ENCODE results near the gene PDZD2.
"Not testable (repeated sequence)": the region's sequence is repeated elsewhere in the genome, so short reads cannot be mapped to it uniquely, and the experiment has no call there.

The PDZD2 gene

GRCh38 chr5:31725996-31726395 is 87.1 kb downstream of the PDZD2 start:
- H3K27ac ChIP-seq (ENCODE audit: low read depth, low read length), result no peak overlapping the region
- H3K9me3 ChIP-seq (ENCODE audit: control insufficient read depth, insufficient read depth, low read length), result no peaks in the 10 kb centered on the region
- no peaks in the 10 kb centered on the region for H3K9me2 ChIP-seq (replicated peaks; ENCODE audit: control insufficient read depth, low read length)
- no peaks in the 10 kb centered on the region for H3K27me3 ChIP-seq (ENCODE audit: control insufficient read depth, low read length)
- no peak overlapping the region for H3K4me2 ChIP-seq (ENCODE audit: low read length)
- TF ChIP-seq CTCF (IDR thresholded peaks at IDR 0.05; ENCODE audit: low read depth, low read length, poor library complexity, severe bottlenecking) (no peak), EZH2phosphoT487 (IDR thresholded peaks at IDR 0.05; ENCODE audit: borderline replicate concordance, low read length) (no peak)
- no peaks in the 10 kb centered on the region for H3K4me1 ChIP-seq (ENCODE audit: control insufficient read depth, low read length)
- no peaks in the 10 kb centered on the region for H3F3A ChIP-seq (ENCODE audit: control insufficient read depth, insufficient read depth)
- H3K79me2 ChIP-seq (ENCODE audit: control insufficient read depth, low read length), result no peaks in the 10 kb centered on the region
- no peak overlapping the region for H3K4me3 ChIP-seq (ENCODE audit: low read length)
- H3K36me3 ChIP-seq (ENCODE audit: control insufficient read depth, low read length), result no peaks in the 10 kb centered on the region
- no peaks in the 10 kb centered on the region for H4K20me1 ChIP-seq (ENCODE audit: control insufficient read depth, insufficient read depth, low read depth, low read length)

DNA sequence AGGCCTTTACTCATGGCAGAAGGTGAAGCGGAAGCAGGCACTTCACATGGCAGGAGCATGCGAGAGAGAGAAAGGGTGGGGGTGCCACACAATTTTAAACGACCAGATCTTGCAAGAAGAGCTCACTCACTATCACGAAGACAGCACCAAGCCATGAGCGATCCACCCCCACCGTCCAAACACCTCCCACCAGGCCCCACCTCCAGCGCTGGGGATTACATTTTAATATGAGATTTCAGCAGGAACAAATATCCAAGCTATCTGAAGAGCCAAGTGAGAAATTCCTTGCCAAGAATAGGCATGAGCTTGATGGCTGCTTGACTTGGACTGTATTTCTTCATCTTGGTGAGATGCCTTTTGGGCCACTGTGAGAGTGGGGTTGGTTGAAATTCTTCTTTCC is 88.0 kb downstream of the PDZD2 start:
- no peak overlapping the region for H3K27ac ChIP-seq (ENCODE audit: low read depth, low read length)
- H3K9me3 ChIP-seq (ENCODE audit: control insufficient read depth, insufficient read depth, low read length), result no peaks in the 10 kb centered on the region
- H3K36me3 ChIP-seq (ENCODE audit: control insufficient read depth, low read length), result no peaks in the 10 kb centered on the region
- H3K9me2 ChIP-seq (replicated peaks; ENCODE audit: control insufficient read depth, low read length), result no peaks in the 10 kb centered on the region
- H4K20me1 ChIP-seq (ENCODE audit: control insufficient read depth, insufficient read depth, low read depth, low read length), result no peaks in the 10 kb centered on the region
- TF ChIP-seq CTCF (IDR thresholded peaks at IDR 0.05; ENCODE audit: low read depth, low read length, poor library complexity, severe bottlenecking) (no peak), EZH2phosphoT487 (IDR thresholded peaks at IDR 0.05; ENCODE audit: borderline replicate concordance, low read length) (no peak)
- no peak overlapping the region for H3K4me2 ChIP-seq (ENCODE audit: low read length)
- no peaks in the 10 kb centered on the region for H3K4me1 ChIP-seq (ENCODE audit: control insufficient read depth, low read length)
- no peaks in the 10 kb centered on the region for H3F3A ChIP-seq (ENCODE audit: control insufficient read depth, insufficient read depth)
- H3K27me3 ChIP-seq (ENCODE audit: control insufficient read depth, low read length), result no peaks in the 10 kb centered on the region
- H3K4me3 ChIP-seq (ENCODE audit: low read length), result no peak overlapping the region
- no peaks in the 10 kb centered on the region for H3K79me2 ChIP-seq (ENCODE audit: control insufficient read depth, low read length)

GRCh38 chr5:31728039-31728438 is 89.1 kb downstream of the PDZD2 start:
- no peak for TF ChIP-seq EZH2phosphoT487 (IDR thresholded peaks at IDR 0.05; ENCODE audit: borderline replicate concordance, low read length)
- no peak for TF ChIP-seq CTCF (IDR thresholded peaks at IDR 0.05; ENCODE audit: low read depth, low read length, poor library complexity, severe bottlenecking)
- no peaks in the 10 kb centered on the region for H3K4me1 ChIP-seq (ENCODE audit: control insufficient read depth, low read length)
- no peak overlapping the region for H3K27ac ChIP-seq (ENCODE audit: low read depth, low read length)
- H3K27me3 ChIP-seq (ENCODE audit: control insufficient read depth, low read length), result no peaks in the 10 kb centered on the region
- no peaks in the 10 kb centered on the region for H3K9me2 ChIP-seq (replicated peaks; ENCODE audit: control insufficient read depth, low read length)
- no peak overlapping the region for H3K4me3 ChIP-seq (ENCODE audit: low read length)
- H3K4me2 ChIP-seq (ENCODE audit: low read length), result no peak overlapping the region
- H3F3A ChIP-seq (ENCODE audit: control insufficient read depth, insufficient read depth), result no peaks in the 10 kb centered on the region
- no peaks in the 10 kb centered on the region for H4K20me1 ChIP-seq (ENCODE audit: control insufficient read depth, insufficient read depth, low read depth, low read length)
- no peaks in the 10 kb centered on the region for H3K9me3 ChIP-seq (ENCODE audit: control insufficient read depth, insufficient read depth, low read length)
- H3K36me3 ChIP-seq (ENCODE audit: control insufficient read depth, low read length), result no peaks in the 10 kb centered on the region
- H3K79me2 ChIP-seq (ENCODE audit: control insufficient read depth, low read length), result no peaks in the 10 kb centered on the region

GRCh38 chr5:31728806-31729205 is 89.9 kb downstream of the PDZD2 start:
- not testable (repeated sequence) for H3K4me1 ChIP-seq (ENCODE audit: control insufficient read depth, low read length); H3K27me3 ChIP-seq (ENCODE audit: control insufficient read depth, low read length); H3K9me2 ChIP-seq (replicated peaks; ENCODE audit: control insufficient read depth, low read length); H3F3A ChIP-seq (ENCODE audit: control insufficient read depth, insufficient read depth); H3K4me3 ChIP-seq (ENCODE audit: low read length); H3K9me3 ChIP-seq (ENCODE audit: control insufficient read depth, insufficient read depth, low read length); H3K4me2 ChIP-seq (ENCODE audit: low read length); H3K79me2 ChIP-seq (ENCODE audit: control insufficient read depth, low read length); H4K20me1 ChIP-seq (ENCODE audit: control insufficient read depth, insufficient read depth, low read depth, low read length); H3K36me3 ChIP-seq (ENCODE audit: control insufficient read depth, low read length); H3K27ac ChIP-seq (ENCODE audit: low read depth, low read length)

Measured in DOHH2 (cell line).